HG02970 (cell line): Measurements from ENCODE around the gene ANXA10.
"Not testable (repeated sequence)": the region's sequence is repeated elsewhere in the genome, so short reads cannot be mapped to it uniquely, and the experiment has no call there.

Experiments used
- ATAC-seq: cut with Tn5 transposase; IDR thresholded peaks from one replicate; pipeline ENCODE4 v1.9.1; 2021; ENCODE audit warnings: mild to moderate bottlenecking, moderate library complexity, moderate number of reproducible peaks; ENCODE audit not compliant: unreplicated experiment, low FRiP score

ANXA10 gene

DNA sequence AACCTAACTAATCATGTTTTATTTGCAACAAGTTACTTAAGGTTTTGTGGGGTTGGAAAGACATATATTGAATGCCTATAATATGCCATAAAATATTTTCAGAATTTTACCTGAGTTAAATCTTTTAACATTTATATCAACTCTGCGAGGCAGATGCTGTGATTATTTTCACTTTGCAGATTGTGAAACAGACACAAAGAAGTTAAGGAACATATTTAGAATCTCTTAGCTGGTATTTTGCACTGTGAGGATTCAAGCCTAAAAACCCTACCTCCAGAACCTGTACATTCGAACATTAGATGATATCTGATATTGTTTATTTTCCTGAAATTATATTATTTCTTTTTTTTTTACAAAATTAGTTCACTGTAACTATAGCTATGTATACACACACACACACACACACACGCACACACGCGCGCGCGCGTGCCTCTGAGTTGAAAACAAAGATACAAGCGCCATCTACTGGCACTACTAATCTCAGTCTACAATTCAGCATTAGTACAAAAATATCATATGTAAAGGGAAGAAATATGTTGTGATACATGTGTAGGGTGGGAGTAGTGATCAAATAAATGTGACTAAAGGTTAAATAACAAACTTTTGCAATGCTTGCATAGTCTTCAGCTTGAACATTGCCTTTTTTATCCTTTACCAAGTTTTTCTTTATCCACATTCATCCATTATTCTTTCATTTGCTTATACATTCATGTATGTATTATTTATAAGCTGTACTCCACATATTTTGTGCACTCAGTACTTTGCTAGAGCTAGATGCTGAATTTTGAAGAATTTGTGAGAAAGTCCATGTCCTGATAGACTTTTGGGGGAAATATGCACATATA, 61.5 kb downstream of the ANXA10 start:
- ATAC-seq = peak; percentile 87

DNA sequence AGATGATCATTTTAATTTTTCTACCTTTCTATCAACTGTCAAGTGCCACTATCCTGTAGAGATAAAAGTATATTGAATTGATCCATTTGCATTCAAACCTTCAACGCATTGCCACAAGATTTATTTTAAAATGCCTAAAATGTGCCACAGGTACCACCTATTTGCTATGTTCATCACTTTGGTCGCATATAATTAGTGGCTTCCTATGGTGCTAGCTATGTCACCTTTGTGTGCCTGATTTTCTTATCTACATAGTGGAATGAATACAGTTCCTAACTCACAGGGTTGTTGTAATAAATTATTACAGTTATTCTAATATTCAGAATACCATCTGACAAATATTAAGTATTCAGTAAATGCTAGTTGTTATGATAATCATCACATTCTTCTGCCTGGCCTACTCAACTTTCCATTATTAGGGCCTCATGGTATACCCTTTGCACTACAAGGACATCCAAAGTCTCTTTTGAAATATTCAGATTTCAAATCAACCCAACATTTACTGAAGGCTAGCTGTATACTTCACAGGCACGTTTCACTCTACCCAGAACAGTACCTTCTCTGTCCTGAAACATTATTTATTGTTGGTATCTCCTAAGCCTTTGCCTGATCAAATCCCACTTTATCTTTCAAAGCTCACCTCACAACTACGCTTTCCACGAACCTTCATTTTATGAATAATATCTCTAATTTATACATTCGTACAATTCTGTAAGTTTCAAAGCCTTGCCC, 62.4 kb downstream of the ANXA10 start:
- no peak for ATAC-seq

DNA sequence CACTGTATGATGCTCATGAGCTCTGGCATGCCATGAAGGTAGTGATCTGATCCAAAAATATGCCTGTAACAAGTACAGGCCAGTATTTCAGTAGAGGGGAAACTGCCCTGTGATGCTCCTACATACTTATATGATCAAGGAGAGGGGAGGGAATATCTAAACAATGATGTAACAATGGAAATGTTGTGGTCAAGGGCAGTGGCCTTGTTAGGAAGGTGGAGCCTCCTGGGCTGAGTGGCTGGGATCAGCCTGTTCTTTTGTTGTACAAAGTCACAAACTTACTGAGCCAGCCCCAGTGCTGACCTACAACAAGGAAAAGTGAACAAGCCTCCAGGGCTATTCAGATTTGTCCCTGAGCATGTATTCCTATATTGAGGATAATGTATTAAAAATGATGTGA, 70.3 kb downstream of the ANXA10 start:
- ATAC-seq = no peak

DNA sequence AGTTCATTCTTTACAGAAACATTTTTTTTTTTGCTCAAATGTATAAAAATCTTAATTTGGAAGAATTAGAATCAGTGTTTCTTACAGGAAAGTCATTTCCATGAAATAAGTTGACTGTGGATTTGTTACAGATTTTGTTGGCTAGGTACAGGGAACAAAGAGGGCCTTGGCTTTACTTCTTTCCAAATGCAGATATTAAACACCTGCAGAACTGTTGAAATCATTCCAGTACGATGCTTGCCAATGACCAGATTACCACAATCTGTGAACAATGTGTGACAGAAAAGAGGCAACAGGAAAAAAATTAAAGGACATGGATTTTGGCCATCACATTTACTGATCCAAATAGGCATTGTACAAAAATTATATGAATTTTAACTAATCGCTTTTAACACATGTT, 70.8 kb downstream of the ANXA10 start:
- no peak for ATAC-seq

DNA sequence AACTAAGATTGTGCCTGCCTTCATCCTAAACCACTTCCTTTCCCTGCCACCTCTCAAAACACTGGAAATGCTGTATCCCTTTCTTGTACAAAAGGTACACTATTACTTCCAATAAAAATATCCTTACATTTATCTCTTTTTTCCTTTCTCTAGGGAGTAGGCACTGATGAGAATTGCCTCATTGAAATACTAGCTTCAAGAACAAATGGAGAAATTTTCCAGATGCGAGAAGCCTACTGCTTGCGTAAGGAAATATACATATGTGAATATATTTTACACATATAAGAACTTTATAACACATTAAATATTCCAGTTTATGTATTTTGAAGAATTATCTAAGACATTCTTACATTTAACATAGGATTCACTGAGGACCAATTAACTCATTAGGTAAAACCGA, 71.7 kb downstream of the ANXA10 start:
- ATAC-seq = no peak

DNA sequence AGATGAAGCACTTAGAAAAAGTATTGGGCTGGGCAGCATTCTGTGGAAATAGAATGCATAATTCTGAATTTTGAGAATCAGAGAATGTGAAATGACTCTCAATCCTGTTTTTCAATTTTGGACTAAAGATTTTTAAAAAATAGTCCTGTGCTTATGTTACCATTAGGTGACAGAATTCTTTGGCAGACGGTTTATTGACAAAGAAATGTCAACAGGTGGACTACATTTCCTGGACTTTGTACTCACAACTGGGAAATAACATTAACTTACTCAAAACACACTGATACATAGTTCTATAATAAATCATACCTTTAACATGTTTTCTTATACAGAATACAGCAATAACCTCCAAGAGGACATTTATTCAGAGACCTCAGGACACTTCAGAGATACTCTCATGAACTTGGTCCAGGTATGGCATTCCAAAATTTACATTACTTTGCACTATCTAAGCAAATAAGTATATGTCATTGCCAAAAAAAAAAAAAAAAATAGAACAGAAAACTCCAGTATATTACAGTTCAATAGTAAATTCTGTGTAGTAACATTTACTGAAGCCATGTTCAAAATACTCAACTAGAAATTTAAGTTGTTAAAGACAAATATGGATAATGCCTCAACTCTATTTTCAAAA, 72.7 kb downstream of the ANXA10 start:
- no peak for ATAC-seq

DNA sequence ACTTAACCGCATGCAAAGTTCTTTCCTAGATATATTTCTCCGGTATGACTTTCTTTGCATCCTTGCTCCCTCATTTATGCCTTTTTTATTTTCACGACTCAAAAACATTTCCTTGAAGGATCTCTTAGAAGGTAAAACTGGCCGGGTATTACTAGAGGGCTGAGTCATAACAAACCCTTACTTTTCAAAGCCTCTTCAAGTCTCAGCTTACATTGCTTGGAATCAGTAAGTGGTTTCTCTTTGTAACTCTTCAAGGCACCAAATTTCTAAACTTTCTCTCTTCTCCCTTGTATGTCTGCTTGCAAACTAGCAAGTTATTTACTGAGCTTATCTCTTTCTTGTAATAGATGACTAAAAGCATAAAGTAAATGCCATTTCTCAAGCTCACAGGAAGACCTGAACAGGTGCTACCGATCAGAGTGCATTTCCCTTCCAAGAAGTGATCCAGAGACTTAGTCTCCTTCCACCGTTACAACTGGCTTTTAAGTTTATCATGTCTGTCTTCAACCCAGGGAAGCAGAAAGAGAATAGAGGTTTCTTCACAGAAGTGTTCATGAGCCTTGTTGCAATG, 75.5 kb downstream of the ANXA10 start:
- no peak for ATAC-seq

DNA sequence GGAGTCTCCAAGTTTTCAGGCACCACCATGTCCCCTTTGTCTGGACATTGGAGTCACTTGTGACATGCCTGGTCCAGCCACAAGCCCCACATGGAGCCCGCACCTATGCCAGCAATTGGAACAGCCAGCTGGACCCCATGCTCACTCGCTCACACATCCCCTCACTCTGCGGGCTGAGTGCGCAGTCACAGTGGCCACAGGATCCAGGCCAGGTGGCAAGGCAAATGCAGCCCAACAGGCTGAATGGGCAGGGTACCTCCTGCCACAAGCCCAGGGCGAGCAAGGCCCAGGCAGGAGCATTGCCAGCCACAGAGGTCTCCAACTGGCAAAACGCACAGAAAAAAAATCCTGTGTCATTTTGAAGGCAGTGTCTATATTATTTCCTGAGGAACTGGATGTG, 82.0 kb downstream of the ANXA10 start:
- ATAC-seq = no peak

DNA sequence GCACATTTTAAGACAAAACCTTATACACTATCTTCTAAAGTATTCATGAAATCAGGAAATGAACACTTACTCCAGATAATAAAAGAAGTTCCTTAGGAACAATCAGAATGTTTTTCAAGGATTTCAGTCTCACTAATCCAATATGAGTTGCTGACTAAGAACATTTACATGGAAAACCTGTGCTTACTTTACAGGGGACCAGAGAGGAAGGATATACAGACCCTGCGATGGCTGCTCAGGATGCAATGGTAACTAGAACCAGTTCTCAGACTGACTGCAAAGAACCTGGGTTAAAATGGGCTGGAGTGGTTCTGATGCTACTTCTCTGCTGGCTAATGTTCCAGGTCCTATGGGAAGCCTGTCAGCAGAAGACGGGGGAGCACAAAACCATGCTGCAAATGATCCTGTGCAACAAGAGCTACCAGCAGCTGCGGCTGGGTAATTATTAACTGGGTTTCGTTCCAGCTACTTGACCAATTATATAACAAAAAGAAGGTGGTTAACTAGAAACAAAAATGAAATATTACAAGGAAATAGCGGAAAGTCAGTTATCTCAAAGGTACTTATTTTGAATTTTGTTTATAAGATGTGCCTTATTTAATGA, 85.3 kb downstream of the ANXA10 start:
- ATAC-seq = no peak

DNA sequence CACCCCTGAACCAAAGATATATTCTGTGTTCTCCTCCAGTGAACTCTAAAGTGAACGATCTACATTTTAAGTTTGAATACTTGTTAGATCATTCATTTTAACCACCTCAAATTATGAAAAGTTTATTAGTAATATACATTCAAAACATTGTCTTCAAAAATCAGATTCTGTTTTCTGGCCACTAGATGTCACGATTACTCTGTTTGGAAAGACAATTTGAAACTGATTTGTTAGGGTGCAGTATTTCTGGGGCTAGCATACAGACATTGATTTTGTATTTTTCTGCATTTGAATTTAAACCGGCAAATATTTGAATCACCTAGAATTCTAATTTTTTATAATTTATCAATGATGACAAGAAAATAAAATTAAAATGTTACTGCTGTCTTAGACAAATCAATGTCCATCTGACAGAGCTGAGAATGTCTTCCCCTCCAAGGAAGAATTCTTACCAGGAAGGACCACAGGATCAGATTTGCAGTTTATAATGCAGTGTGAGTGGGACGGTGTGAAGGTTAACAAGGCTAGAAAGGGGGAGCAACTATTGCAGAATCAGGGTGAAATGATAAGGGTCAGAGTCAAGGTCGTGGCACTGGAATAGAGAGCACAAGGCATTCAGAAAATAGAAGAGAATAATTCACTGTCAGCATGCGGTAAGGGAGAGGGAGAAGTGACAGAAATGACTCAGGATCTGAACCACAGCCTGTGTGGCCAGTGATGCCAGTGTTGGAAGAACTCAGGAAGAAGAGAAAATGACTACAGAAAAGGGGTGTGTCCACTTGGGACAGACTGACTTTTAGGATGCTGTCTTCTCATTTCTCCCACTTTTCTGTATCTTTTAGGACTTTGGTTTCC, 91.6 kb downstream of the ANXA10 start:
- no peak for ATAC-seq

DNA sequence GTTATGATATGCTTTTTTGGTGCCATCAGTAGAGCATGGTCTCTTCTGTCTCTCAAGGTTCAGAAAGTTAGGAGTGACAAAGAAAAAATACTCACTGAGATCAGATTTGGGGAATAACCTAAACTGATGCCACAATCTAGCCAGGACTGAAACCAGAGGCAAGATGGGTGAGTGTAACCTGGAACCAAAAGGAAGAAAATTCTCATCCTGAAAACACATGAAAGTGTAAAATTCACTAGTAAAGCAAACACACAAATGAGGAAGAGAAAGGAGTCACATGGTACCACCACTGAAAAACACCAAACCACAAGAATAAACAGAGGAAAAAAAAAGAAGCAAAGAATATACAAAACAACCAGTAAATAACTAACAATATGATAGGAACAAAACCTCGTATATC, 96.4 kb downstream of the ANXA10 start:
- no peak for ATAC-seq

DNA sequence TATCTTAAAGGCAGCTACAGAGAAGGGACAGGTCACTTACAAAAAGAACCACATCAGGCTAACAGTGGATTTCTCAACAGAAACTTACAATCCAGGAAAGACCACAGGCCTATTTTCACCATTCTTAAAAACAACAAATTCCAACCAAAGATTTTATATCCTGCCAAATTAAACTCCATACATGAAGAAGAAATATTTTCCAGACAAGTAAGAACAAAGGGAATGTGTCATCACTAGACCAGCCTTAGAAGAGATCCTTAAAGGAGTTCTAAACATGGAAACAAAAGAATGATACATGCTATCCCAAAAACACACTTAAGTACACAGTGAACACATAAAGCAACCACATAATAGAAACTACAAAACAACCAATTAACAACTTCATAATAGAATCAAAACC, 105.6 kb downstream of the ANXA10 start:
- no peak for ATAC-seq

DNA sequence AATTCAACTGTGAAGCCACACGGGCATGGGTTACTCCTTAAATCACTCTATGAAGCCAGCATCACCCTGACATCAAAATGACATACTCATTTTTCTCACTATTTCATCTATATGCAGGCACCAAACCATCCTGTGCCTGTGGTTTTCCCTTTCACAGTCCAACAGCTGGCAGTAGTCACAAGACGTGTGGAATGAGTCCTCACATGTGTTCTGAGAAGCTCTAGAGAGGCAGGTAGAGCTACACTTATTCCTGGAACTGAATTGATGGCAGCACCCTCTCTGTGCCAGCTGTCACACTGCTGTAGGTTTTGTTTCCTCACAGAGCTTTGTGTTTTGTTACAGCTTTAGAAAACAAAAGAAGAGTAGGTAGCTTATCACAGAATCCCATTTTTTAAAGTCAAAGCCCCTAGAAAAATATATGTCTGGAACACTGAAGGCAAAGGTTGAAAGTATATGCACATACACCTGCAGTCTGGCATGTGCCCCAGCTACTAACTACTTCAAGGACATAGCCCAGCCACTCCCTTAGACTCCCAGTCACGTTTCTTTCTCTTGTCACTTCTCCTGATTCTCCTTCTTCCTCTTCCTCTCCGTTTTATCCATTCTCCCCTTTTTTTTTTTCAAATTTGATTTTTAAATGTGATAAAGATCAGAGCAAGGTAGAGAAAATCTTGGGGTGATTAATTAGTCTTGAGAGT, 107.1 kb downstream of the ANXA10 start:
- ATAC-seq = no peak

DNA sequence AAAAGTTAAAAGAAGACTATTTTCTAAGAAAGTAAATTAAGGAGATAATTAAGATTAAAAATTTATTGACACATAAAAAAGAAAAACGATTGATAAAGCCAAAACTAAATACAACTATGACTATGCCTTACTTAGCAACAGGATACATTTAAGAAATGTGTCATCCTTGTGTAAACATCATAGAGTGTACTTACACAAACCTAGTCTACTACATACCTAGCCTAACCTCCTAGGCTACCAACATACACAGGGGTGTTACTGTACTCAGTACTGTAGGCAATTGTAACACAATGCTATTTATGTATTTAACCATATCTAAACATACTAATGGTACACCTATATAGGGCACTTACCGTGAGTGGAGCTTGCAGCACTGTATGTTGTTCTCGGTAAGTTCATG, 108.3 kb downstream of the ANXA10 start:
- no peak for ATAC-seq

DNA sequence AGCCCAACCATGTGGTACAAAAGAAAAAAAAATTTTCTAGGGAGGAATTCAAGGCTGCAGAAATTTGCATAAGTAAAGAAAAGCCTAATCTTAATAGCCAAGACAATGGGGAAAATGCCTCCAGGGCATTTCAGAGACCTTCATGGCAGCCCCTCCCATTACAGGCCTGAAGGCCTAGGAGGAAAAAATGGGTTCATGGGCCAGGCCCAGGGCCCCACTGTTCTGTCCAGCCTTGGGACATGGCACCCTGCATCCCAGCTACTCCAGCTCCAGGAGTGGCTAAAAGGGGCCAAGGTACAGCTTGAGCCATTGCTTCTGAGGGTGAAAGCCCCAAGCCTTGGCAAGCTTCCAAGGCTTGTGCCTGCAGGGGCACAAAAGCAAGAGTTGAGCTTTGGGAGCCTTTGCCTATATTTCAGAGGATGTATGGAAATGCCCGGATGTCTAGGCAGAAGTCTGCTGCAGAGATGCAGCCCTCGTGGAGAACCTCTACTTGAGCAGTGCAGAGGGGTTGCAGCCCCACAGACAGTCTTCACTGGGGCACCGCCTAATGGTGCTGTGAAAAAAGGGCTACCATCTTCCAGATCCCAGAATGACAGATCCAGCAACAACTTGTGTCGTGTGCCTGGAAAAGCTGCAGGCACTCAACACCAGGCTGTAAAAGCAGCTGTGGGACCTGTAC, 111.0 kb downstream of the ANXA10 start:
- ATAC-seq = no peak

DNA sequence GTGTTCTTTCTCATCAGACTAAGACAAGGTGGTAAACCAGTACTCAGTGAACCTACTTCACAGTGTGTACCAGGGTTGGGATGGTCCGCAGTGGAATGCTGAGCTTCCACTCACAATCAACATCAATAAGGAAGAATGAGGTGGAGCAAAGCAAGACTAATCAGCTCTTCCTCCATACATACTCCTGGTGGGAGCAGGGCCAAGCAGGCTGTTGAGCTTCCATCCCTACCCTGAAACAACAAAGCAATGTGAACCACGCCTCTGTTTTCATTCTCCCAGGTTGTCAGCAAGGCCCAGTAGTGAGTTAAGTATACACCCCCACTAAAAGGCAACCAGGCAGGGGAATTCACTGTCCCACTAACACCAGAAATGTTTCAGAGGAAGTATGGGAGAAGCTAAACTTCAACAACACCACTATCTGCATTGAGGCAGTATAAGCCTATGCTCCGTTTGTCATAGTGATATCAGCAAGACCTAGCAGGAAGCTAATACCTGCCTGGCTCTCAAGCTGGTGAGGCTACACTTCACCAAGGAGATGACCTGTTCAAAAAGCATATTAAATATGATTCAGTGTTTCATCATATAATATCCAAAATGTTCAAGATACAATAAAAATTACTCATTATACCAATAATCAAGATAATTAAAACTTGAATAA, 116.7 kb downstream of the ANXA10 start:
- no peak for ATAC-seq

DNA sequence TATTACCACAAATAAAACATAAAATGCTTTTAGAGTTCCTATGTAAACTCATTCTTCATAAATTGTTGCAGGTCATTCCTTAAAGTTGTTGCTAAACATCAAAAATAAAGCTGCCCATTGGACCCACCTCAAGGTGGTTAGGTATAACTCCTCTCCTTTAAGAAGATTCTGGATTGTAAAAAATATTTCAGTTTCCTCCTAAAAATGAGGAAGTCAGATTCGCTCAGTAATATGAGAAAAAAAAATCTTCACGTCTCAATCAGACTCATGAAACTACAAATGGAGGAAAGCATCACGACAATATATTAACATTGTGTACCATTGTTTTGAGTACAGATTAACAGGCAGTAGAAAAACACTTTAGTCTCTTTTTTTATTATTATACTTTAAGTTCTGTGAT, 120.3 kb downstream of the ANXA10 start:
- ATAC-seq = no peak

DNA sequence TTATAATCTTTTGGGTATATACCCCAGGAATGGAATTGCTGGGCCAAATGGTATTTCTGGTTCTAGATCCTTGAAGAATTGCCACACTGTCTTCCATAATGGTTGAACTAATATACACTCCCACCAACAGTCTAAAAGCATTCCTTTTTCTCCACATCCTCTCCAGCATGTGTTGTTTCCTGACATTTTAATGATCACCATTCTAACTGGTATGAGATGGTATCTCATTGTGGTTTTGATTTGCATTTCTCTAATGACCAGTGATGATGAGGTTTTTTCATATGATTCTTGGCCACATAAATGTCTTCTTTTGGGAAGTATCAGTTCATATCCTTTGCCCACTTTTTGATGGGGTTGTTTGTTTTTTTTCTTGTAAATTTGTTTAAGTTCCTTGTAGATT, 121.2 kb downstream of the ANXA10 start:
- ATAC-seq = not testable (repeated sequence)
